HAP-1 (cell line): ENCODE measurements around the gene FXYD1.
A peak's percentile ranks its signal among the peaks of the same experiment; 100 is the strongest.
"Not testable (repeated sequence)": the region's sequence is repeated elsewhere in the genome, so short reads cannot be mapped to it uniquely, and the experiment has no call there.

Experiments
- DNase-seq, 2 experiments: peaks; one replicate each; pipeline ENCODE4 v3.0.0-alpha.2; 2016 to 2020; ENCODE audit warnings: low spot score in 2 of 2
- H3K27me3 ChIP-seq: fragments of 250-450 bp; sonication (Bioruptor Pico); 2 replicates; pipeline ENCODE4 v1.5.1; 2020; ENCODE audit warnings: low read depth, mild to moderate bottlenecking, moderate library complexity
- H3K36me3 ChIP-seq: fragments of 250-450 bp; sonication (Bioruptor Pico); replicated peaks from 2 replicates; pipeline ENCODE4 v1.5.1; 2020; ENCODE audit warnings: mild to moderate bottlenecking
- H3K4me1 ChIP-seq: fragments of 250-450 bp; sonication (Bioruptor Pico); 2 replicates; pipeline ENCODE4 v1.5.1; 2020; ENCODE audit warnings: mild to moderate bottlenecking
- H3K4me3 ChIP-seq: fragments of 250-450 bp; sonication (Bioruptor Pico); 2 replicates; pipeline ENCODE4 v1.5.1; 2020; ENCODE audit warnings: mild to moderate bottlenecking, moderate library complexity
- H3K9me3 ChIP-seq: fragments of 250-450 bp; sonication (Bioruptor Pico); 2 replicates; pipeline ENCODE4 v1.5.1; 2020; ENCODE audit warnings: mild to moderate bottlenecking, moderate library complexity
- in situ Hi-C: fragments of 300-500 bp; cut with MboI; formaldehyde crosslinking; loops from 3 replicates; pipeline ENCODE4 v1.14.3; 2020; ENCODE audit warnings: low sequenced_read_pairs, inconsistent platforms, mixed read lengths

FXYD1 gene

GRCh38 chr19:35101949-35102348 lies 36.7 kb upstream of the FXYD1 start:
- in situ Hi-C loops, DNase-seq, H3K4me3 ChIP-seq, H3K4me1 ChIP-seq, H3K36me3 ChIP-seq, H3K27me3 ChIP-seq, H3K9me3 ChIP-seq: not testable (repeated sequence)

DNA sequence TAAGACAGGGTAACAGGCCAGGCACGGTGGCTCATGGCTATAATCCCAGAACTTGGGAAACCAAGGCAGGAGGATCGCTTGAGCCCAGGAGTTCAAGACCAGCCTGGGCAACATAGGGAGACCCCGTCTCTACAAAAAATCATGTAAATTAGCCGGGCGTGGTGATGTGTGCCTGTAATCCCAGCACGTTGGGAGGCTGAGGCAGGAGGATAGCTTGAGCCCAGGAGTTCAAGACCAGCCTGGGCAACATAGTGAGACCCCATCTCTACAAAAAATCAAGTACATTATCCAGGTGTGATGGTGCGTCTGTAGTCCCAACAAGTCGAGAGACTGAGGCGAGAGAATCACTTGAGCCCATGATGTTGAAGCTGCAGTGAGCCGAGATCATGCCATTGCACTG lies 35.0 kb upstream of the FXYD1 start:
- H3K27me3 ChIP-seq, in situ Hi-C loops, H3K9me3 ChIP-seq, H3K4me1 ChIP-seq, H3K4me3 ChIP-seq, DNase-seq, H3K36me3 ChIP-seq: not testable (repeated sequence)

DNA sequence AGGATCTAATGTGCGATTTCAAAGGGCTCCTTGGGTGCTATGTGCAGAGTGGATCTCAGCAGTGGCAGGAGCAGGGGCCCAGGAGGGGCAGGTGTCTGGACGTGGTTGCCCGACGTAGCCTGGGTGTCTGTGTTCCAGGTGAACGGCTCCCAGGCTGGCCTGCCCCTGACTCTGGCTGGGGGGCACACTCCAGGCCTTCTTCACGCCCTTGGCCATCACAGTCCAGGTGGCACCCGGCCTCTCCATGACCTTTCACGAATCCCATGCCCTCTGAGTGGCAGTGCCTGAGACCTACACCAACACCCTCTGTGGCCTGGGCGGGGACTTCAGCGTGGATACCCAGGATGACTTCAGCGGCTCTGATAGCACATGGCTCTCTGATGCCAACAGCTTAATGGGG lies 34.3 kb upstream of the FXYD1 start:
- DNase-seq = no peak
- H3K4me1 ChIP-seq = no peaks in the 10 kb centered on the region
- in situ Hi-C loops = no loop called here

DNA sequence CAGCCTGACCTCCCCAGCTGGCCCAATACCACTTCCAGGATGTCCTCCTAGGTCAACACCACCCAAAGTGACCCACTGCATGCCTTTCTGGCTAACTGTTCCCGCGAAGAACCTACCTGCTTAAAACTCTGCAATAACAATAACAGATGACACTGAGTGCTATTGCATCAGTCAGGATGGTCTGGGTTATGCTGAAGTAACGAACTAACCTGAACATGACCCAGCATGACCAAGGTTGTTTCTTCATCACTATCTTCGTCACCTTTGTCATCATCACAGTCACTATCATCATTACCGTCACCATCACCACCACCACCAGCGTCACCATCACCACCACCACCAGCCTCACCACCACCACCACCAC lies 33.6 kb upstream of the FXYD1 start:
- no peak for DNase-seq
- no peaks in the 10 kb centered on the region; the same call in 1 of the 2 replicates for H3K9me3 ChIP-seq
- no peak overlapping the region for H3K4me3 ChIP-seq
- no peaks in the 10 kb centered on the region for H3K27me3 ChIP-seq
- H3K36me3 ChIP-seq = no peaks in the 10 kb centered on the region
- in situ Hi-C loops = no loop called here
- no peaks in the 10 kb centered on the region for H3K4me1 ChIP-seq

More for the DNA sequence above, 34.3 kb upstream of the FXYD1 start:
- Histone ChIP-seq H3K36me3 (no peaks in the 10 kb centered on the region), H3K9me3 (no peaks in the 10 kb centered on the region; the same call in 1 of the 2 replicates), H3K4me3 (no peak overlapping the region), H3K27me3 (no peaks in the 10 kb centered on the region)

- no peaks in the 10 kb centered on the region for H3K36me3 ChIP-seq
- in situ Hi-C loops = no loop called here
- H3K4me3 ChIP-seq = no peak overlapping the region
- H3K27me3 ChIP-seq = no peaks in the 10 kb centered on the region
- H3K9me3 ChIP-seq = no peaks in the 10 kb centered on the region; the same call in 1 of the 2 replicates
- DNase-seq = no peak
- no peaks in the 10 kb centered on the region for H3K4me1 ChIP-seq
Observed at GRCh38 chr19:35105411-35106290, 33.0 kb upstream of the FXYD1 start.

DNA sequence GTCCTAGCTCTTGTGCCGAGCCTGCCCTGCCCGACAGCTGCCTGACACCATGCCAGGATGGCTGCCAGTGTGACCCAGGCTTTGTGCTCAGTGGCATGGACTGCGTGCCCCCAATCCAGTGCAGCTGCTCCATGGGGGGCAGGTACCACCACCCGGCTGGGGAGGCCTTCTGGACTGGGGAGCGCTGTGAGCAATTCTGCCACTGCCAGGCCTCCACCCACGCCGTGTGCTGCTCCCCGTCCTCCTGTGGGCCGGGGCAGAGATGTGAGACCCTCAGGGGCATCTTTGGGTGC lies 32.4 kb upstream of the FXYD1 start:
- Histone ChIP-seq H3K27me3 (no peaks in the 10 kb centered on the region), H3K4me1 (no peaks in the 10 kb centered on the region), H3K9me3 (no peaks in the 10 kb centered on the region; the same call in 1 of the 2 replicates), H3K4me3 (no peak overlapping the region), H3K36me3 (no peaks in the 10 kb centered on the region)
- in situ Hi-C loops = no loop called here
- no peak for DNase-seq

DNA sequence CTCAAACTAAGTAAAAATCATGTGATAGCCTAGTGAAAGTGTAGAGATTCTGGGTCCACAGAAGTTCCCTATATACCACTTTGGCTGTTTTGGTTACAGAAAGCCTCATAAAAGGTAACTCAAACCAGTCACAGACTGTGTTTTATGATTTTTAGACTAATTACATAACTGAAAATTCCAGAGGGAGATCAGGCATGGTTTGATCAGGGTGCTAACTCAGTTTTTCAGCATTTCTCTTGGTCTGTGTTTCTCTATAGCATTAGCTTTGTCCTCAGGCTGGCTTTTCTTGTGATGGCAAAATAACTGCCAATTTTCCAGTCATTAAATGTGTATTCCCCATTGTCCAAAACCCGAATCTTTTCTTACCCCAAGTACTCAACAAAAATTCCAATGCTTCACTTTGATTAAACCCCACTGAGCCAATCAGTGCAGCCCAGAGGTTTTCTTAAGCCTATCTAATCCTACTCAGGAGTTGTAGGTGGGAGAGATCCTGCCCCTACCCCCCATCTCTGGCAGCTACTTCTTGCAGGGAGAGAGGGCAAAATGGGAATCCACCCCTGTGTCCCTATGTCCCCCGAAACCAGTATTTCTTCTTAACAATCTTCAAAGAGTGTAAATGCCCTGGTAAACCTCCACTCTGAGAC lies 31.6 kb upstream of the FXYD1 start:
- in situ Hi-C loops = no loop called here
- Histone ChIP-seq H3K36me3 (no peaks in the 10 kb centered on the region), H3K9me3 (no peaks in the 10 kb centered on the region; the same call in 1 of the 2 replicates), H3K27me3 (no peaks in the 10 kb centered on the region), H3K4me1 (no peaks in the 10 kb centered on the region), H3K4me3 (no peak overlapping the region)
- DNase-seq = peak in 1 of 2 experiments; percentile 3

GRCh38 chr19:35107545-35107944 lies 31.1 kb upstream of the FXYD1 start:
- Histone ChIP-seq H3K36me3 (no peaks in the 10 kb centered on the region), H3K4me1 (no peaks in the 10 kb centered on the region), H3K27me3 (no peaks in the 10 kb centered on the region), H3K9me3 (no peaks in the 10 kb centered on the region; the same call in 1 of the 2 replicates), H3K4me3 (no peak overlapping the region)
- in situ Hi-C loops = no loop called here
- DNase-seq = peak in 1 of 2 experiments; percentile 26

GRCh38 chr19:35108730-35109129 lies 29.9 kb upstream of the FXYD1 start:
- H3K36me3 ChIP-seq = no peaks in the 10 kb centered on the region
- no peak for DNase-seq
- no peaks in the 10 kb centered on the region; the same call in 1 of the 2 replicates for H3K9me3 ChIP-seq
- H3K4me1 ChIP-seq = no peaks in the 10 kb centered on the region
- H3K27me3 ChIP-seq = no peaks in the 10 kb centered on the region
- no peak overlapping the region for H3K4me3 ChIP-seq
- in situ Hi-C loops = no loop called here

- H3K9me3 ChIP-seq = no peaks in the 10 kb centered on the region
- no peak for DNase-seq
- H3K4me1 ChIP-seq = no peaks in the 10 kb centered on the region; the same call in 1 of the 2 replicates
- no peaks in the 10 kb centered on the region for H3K36me3 ChIP-seq
- no peaks in the 10 kb centered on the region for H3K27me3 ChIP-seq
- in situ Hi-C loops = no loop called here
- H3K4me3 ChIP-seq = no peak overlapping the region
Observed at GRCh38 chr19:35109395-35110112, 29.1 kb upstream of the FXYD1 start.

GRCh38 chr19:35110974-35111373 lies 27.6 kb upstream of the FXYD1 start:
- Histone ChIP-seq H3K36me3 (no peaks in the 10 kb centered on the region), H3K4me1 (peaks cover 3% of the 10 kb centered on the region; the same call in 1 of the 2 replicates), H3K4me3 (no peak overlapping the region), H3K9me3 (no peaks in the 10 kb centered on the region), H3K27me3 (peaks cover 6% of the 10 kb centered on the region)
- in situ Hi-C loops = no loop called here
- no peak for DNase-seq

DNA sequence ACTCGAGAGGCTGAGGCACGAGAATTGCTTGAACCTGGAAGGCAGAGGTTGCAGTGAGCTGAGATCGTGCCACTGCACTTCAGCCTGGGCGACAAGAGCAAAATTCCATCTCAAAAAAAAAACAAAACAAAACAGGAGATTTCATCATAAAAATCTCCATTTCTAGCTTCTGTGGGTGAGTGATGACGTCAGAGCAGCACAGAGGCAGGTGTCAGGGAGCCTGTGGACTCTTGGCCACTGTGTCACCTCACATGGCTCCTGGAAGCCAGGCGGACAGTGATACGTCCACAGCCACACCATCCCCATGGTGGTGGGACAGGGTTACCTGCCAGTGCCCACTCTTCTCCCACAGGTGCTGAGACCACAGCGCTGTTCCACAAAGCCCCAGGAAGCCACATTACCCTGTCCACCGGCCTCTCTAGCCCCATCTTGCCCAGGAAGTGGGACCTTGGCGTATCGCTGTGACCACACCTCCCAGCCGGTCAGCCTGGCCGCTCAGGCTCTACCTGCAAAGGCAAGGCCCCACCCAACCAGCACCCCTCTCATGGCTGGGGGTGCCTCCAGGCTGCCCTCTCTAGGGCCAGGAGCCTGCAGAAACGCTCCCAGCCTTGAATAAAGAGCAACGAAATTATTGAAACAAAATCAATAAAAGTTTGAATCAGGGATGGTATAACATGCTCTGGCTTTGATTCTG lies 25.5 kb upstream of the FXYD1 start:
- no peak for DNase-seq
- Histone ChIP-seq H3K4me3 (no peak overlapping the region), H3K4me1 (peaks cover 3% of the 10 kb centered on the region; the same call in 1 of the 2 replicates), H3K9me3 (no peaks in the 10 kb centered on the region), H3K27me3 (peaks cover 7% of the 10 kb centered on the region), H3K36me3 (no peaks in the 10 kb centered on the region)
- in situ Hi-C loops = no loop called here

GRCh38 chr19:35114353-35115176 lies 24.1 kb upstream of the FXYD1 start:
- H3K4me1 ChIP-seq = peaks cover 3% of the 10 kb centered on the region; the same call in 1 of the 2 replicates
- DNase-seq = peak; percentile 65 to 88
- in situ Hi-C loops = no loop called here
- H3K9me3 ChIP-seq = no peaks in the 10 kb centered on the region
- no peaks in the 10 kb centered on the region for H3K36me3 ChIP-seq
- H3K27me3 ChIP-seq = peaks cover 7% of the 10 kb centered on the region
- peak overlapping the region; percentile 5 for H3K4me3 ChIP-seq
